Right ventricle myocardium superior (tissue), 1 donor: Measurements from ENCODE around the gene FADD. TPM values are rescaled to one million over a fixed set of nuclear protein-coding genes. Genes with fewer than 3 reads are reported as not detected.

Source experiments
- ATAC-seq: fragments of 200-7000 bp; cut with Tn5 transposase; one replicate; pipeline ENCODE4 v1.9.1; 2020; ENCODE audit warnings: mild to moderate bottlenecking; ENCODE audit not compliant: poor library complexity
- DNase-seq: peaks from one replicate; pipeline ENCODE4 v3.0.0-alpha.2; 2020
- intact Hi-C: fragments of 100-400 bp; cut with DNase I; formaldehyde crosslinking; loops from one replicate; pipeline ENCODE4 v1.11.2; 2022
- long read RNA-seq: library from polyadenylated mRNA; unstranded; transcript quantifications from one replicate; pipeline ENCODE4 v2.0.0, GENCODE V29; 2021
- total RNA-seq: library from RNA; stranded (reverse); fragmentation: NEBNext Ultra II Directional; extraction: Animal tissue kit (Norgen Biotek cat#: 25700); gene quantifications from one replicate; pipeline ENCODE4 v1.2.1, GENCODE V29; 2021
- donor health status: DM: no; HTN: yes; CAD: no; lungs with severe emphysema.

The FADD gene
- 10.3 TPM for total RNA-seq
- long read RNA-seq, transcript FADD-201 (2 exons, 1,841 nt): major isoform, 48 of 50 reads
- long read RNA-seq, partial matches to known transcripts: 0 of 50 reads
- long read RNA-seq, other reads (novel, unspliced or antisense): 2 of 50 reads

- peak; percentile 93 for ATAC-seq
- DNase-seq: peak; percentile 93
- intact Hi-C loops: no loop called here
These were observed at the start of gene FADD for GRCh38 chr11:70202920-70203750. TSS of gene FADD (plus strand) at chr11:70203296. CDS start at chr11:70203460, 164 bp downstream.

GRCh38 chr11:70155386-70155785 lies 47.7 kb upstream of the FADD start:
- intact Hi-C loops: no loop called here

GRCh38 chr11:70156291-70157037 lies 46.6 kb upstream of the FADD start:
- no peak for ATAC-seq
- intact Hi-C loops: no loop called here
- DNase-seq: no peak

More at GRCh38 chr11:70155386-70155785, 47.7 kb upstream of the FADD start:
- ATAC-seq (no peak), DNase-seq (no peak)

- intact Hi-C loops: no loop called here
- no peak for DNase-seq
- no peak for ATAC-seq
These were observed 44.9 kb upstream of the FADD start for GRCh38 chr11:70158201-70158600.

- ATAC-seq (no peak), DNase-seq (no peak)
- intact Hi-C loops: no loop called here
These were observed 44.2 kb upstream of the FADD start for GRCh38 chr11:70158757-70159389.

- ATAC-seq (no peak), DNase-seq (peak; percentile 48)
- intact Hi-C loops: no loop called here
These were observed 43.2 kb upstream of the FADD start for GRCh38 chr11:70159627-70160570.

GRCh38 chr11:70161043-70161625 lies 42.0 kb upstream of the FADD start:
- ATAC-seq (no peak), DNase-seq (no peak)
- intact Hi-C loops: no loop called here

- ATAC-seq: no peak
- intact Hi-C loops: no loop called here
These were observed 38.4 kb upstream of the FADD start for GRCh38 chr11:70164705-70165104.

GRCh38 chr11:70167120-70167519 lies 36.0 kb upstream of the FADD start:
- ATAC-seq (no peak), DNase-seq (no peak)
- intact Hi-C loops: no loop called here

More at GRCh38 chr11:70164705-70165104, 38.4 kb upstream of the FADD start:
- DNase-seq: no peak

- ATAC-seq (no peak), DNase-seq (no peak)
- intact Hi-C loops: no loop called here
These were observed 35.2 kb upstream of the FADD start for GRCh38 chr11:70167723-70168404.

GRCh38 chr11:70168405-70168754 lies 34.7 kb upstream of the FADD start:
- intact Hi-C loops: no loop called here
- no peak for DNase-seq
- ATAC-seq: no peak

- no peak for ATAC-seq
- intact Hi-C loops: no loop called here
- DNase-seq: no peak
These were observed 34.0 kb upstream of the FADD start for GRCh38 chr11:70169127-70169526.

- ATAC-seq: no peak
- no peak for DNase-seq
- intact Hi-C loops: no loop called here
These were observed 33.5 kb upstream of the FADD start for GRCh38 chr11:70169632-70170031.

GRCh38 chr11:70170596-70171210 lies 32.4 kb upstream of the FADD start:
- intact Hi-C loops: no loop called here
- ATAC-seq (no peak), DNase-seq (no peak)

- intact Hi-C loops: no loop called here
- ATAC-seq (no peak), DNase-seq (no peak)
These were observed 30.1 kb upstream of the FADD start for GRCh38 chr11:70173018-70173417.

- intact Hi-C loops: no loop called here
- ATAC-seq: no peak
- no peak for DNase-seq
These were observed 28.4 kb upstream of the FADD start for GRCh38 chr11:70174547-70175235.
